OCI-LY1 (cell line): ENCODE data around the gene PDE8A.

Source experiments
- H2AFZ ChIP-seq: fragments of 200-600 bp; sonication (generic), shearing (Covaris generic); 2 replicates; pipeline ENCODE4 v1.6.0; 2014; ENCODE audit warnings: antibody characterized with exemption, mild to moderate bottlenecking, low read length
- H3F3A ChIP-seq: fragments of 200-600 bp; sonication (generic), shearing (Covaris generic); 2 replicates; pipeline ENCODE4 v1.6.0; 2014; ENCODE audit warnings: mild to moderate bottlenecking, antibody characterized with exemption, low read length, moderate library complexity; ENCODE audit not compliant: insufficient read depth
- H3K27ac ChIP-seq: fragments of 200-600 bp; sonication (generic); 2 replicates; pipeline ENCODE4 v1.5.1; 2014; ENCODE audit warnings: low read length, mixed run types, mild to moderate bottlenecking, low read depth; ENCODE audit not compliant: poor library complexity, severe bottlenecking
- H3K27me3 ChIP-seq: fragments of 200-600 bp; sonication (generic); 2 replicates; pipeline ENCODE4 v1.6.0; 2014; ENCODE audit warnings: antibody characterized with exemption, mild to moderate bottlenecking, low read length, moderate library complexity; ENCODE audit not compliant: insufficient read depth
- H3K36me3 ChIP-seq: fragments of 200-600 bp; sonication (generic); 2 replicates; pipeline ENCODE4 v1.6.1; 2014; ENCODE audit warnings: mild to moderate bottlenecking, antibody characterized with exemption, low read length, moderate library complexity, mixed read lengths; ENCODE audit not compliant: insufficient read depth
- H3K4me1 ChIP-seq: fragments of 200-600 bp; sonication (generic); 2 replicates; pipeline ENCODE4 v1.5.1; 2014; ENCODE audit warnings: mild to moderate bottlenecking, low read length, moderate library complexity; ENCODE audit not compliant: insufficient read depth, severe bottlenecking
- H3K4me2 ChIP-seq: fragments of 200-600 bp; sonication (generic), shearing (Covaris generic); 2 replicates; pipeline ENCODE4 v1.6.1; 2014; ENCODE audit warnings: low read length
- H3K4me3 ChIP-seq: fragments of 200-600 bp; sonication (generic); 2 replicates; pipeline ENCODE4 v1.5.1; 2014; ENCODE audit warnings: low read length, low read depth, mild to moderate bottlenecking, mixed read lengths; ENCODE audit not compliant: poor library complexity, severe bottlenecking
- H3K79me2 ChIP-seq: fragments of 200-600 bp; shearing (Covaris generic); 2 replicates; pipeline ENCODE4 v1.6.1; 2016; ENCODE audit warnings: mixed run types, low read length, mixed read lengths; ENCODE audit not compliant: insufficient read depth
- H3K9ac ChIP-seq: fragments of 200-600 bp; sonication (generic), shearing (Covaris generic); 2 replicates; pipeline ENCODE4 v1.6.1; 2014; ENCODE audit warnings: mild to moderate bottlenecking, low read length, mixed read lengths
- H3K9me2 ChIP-seq: fragments of 200-600 bp; sonication (generic), shearing (Covaris generic); 2 replicates; pipeline ENCODE4 v1.6.1; 2014; ENCODE audit warnings: low read depth, mild to moderate bottlenecking, low read length, mixed read lengths
- H3K9me3 ChIP-seq: fragments of 200-600 bp; shearing (Covaris generic); 2 replicates; pipeline ENCODE4 v1.6.1; 2014; ENCODE audit warnings: low read length, mixed read lengths
- H4K20me1 ChIP-seq: fragments of 200-600 bp; sonication (generic), shearing (Covaris generic); 2 replicates; pipeline ENCODE4 v1.6.0; 2016; ENCODE audit warnings: mild to moderate bottlenecking, low read length; ENCODE audit not compliant: insufficient read depth
- EZH2 ChIP-seq: fragments of 200-600 bp; sonication (generic), shearing (Covaris generic); IDR thresholded peaks from 2 replicates; pipeline ENCODE4 v1.8.0; 2017; ENCODE audit warnings: borderline replicate concordance, mixed run types, mild to moderate bottlenecking, antibody characterized with exemption, low read length, moderate library complexity, mixed read lengths
- TF ChIP-seq, protein P1 (sequence below): fragments of 200-600 bp; sonication (generic), shearing (Covaris generic); IDR thresholded peaks from 2 replicates; pipeline ENCODE4 v1.5.1; 2017; ENCODE audit warnings: mild to moderate bottlenecking, antibody characterized with exemption, low read length, moderate library complexity, mixed read lengths

The PDE8A gene

GRCh38 chr15:85048430-85048829 lies 66.8 kb downstream of the PDE8A start:
- Histone ChIP-seq H3K27me3 (no peaks in the 10 kb centered on the region; the same call in 1 of the 2 replicates), H3K9ac (no peak overlapping the region), H3K36me3 (no peaks in the 10 kb centered on the region), H3K4me1 (no peaks in the 10 kb centered on the region), H4K20me1 (no peaks in the 10 kb centered on the region), H3K4me3 (no peak overlapping the region), H3F3A (no peaks in the 10 kb centered on the region), H3K9me2 (no peaks in the 10 kb centered on the region), H3K4me2 (no peak overlapping the region), H2AFZ (no peak overlapping the region), H3K79me2 (no peaks in the 10 kb centered on the region), H3K9me3 (no peaks in the 10 kb centered on the region), H3K27ac (no peak overlapping the region)
- no peak for TF ChIP-seq EZH2
- TF ChIP-seq, protein P1, sequence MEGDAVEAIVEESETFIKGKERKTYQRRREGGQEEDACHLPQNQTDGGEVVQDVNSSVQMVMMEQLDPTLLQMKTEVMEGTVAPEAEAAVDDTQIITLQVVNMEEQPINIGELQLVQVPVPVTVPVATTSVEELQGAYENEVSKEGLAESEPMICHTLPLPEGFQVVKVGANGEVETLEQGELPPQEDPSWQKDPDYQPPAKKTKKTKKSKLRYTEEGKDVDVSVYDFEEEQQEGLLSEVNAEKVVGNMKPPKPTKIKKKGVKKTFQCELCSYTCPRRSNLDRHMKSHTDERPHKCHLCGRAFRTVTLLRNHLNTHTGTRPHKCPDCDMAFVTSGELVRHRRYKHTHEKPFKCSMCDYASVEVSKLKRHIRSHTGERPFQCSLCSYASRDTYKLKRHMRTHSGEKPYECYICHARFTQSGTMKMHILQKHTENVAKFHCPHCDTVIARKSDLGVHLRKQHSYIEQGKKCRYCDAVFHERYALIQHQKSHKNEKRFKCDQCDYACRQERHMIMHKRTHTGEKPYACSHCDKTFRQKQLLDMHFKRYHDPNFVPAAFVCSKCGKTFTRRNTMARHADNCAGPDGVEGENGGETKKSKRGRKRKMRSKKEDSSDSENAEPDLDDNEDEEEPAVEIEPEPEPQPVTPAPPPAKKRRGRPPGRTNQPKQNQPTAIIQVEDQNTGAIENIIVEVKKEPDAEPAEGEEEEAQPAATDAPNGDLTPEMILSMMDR = no peak

DNA sequence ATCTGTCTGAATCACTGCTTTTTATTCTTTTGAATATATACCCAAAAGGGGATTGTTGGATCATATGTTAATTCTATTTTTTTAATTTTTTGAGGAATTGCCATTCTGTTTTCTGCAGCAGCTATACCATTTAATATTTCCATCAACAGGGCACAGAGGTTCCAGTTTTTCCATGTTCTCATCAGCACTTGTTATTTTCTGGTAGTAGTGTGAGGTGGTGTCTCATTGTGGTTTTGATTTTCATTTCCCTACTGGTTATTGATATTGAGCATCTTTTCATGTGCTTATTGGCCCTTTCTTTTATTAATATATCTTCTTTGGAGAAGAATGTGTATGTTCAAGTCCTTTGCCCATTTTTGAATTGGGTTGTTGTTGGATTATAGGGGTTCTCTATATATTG lies 68.1 kb downstream of the PDE8A start:
- H2AFZ ChIP-seq = no peak overlapping the region

DNA sequence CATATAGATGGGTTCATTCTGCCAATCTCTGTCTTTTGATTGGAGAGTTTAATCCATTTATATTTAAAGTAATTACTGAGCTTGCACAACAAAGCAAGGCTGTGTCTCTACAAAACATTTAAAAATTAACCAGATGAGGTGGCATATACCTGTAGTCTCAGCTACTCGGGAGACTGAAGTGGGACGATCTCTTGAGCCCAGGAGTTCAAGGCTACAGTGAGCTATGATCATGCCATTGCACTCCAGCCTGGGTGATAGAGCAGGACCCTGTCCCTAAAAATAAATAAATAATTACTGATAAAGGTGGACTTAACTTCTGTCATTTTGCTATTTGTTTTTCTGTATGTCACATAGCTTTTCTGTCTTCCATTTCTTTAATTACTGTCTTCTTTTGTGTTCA lies 78.1 kb downstream of the PDE8A start:
- Histone ChIP-seq H3F3A (no peaks in the 10 kb centered on the region), H3K27ac (no peak overlapping the region), H3K4me3 (no peak overlapping the region), H2AFZ (no peak overlapping the region), H3K36me3 (no peaks in the 10 kb centered on the region), H3K4me2 (no peak overlapping the region), H3K27me3 (no peaks in the 10 kb centered on the region), H3K79me2 (no peaks in the 10 kb centered on the region), H3K4me1 (no peaks in the 10 kb centered on the region), H3K9ac (no peak overlapping the region), H3K9me2 (no peaks in the 10 kb centered on the region), H3K9me3 (peaks cover 9% of the 10 kb centered on the region), H4K20me1 (no peaks in the 10 kb centered on the region)
- TF ChIP-seq EZH2 = no peak
- TF ChIP-seq, protein P1 = no peak

More for the DNA sequence above, 68.1 kb downstream of the PDE8A start:
- no peak overlapping the region for H3K4me2 ChIP-seq
- H3K9me2 ChIP-seq = no peaks in the 10 kb centered on the region
- H3K4me1 ChIP-seq = no peaks in the 10 kb centered on the region
- H3K79me2 ChIP-seq = no peaks in the 10 kb centered on the region
- H3K9me3 ChIP-seq = no peaks in the 10 kb centered on the region
- H3K4me3 ChIP-seq = no peak overlapping the region
- H3K36me3 ChIP-seq = no peaks in the 10 kb centered on the region
- H3K9ac ChIP-seq = no peak overlapping the region
- H3K27ac ChIP-seq = no peak overlapping the region
- H3K27me3 ChIP-seq = no peaks in the 10 kb centered on the region; the same call in 1 of the 2 replicates
- no peaks in the 10 kb centered on the region for H4K20me1 ChIP-seq
- H3F3A ChIP-seq = no peaks in the 10 kb centered on the region
- TF ChIP-seq EZH2 = no peak
- TF ChIP-seq, protein P1 = no peak
